NCI-H1436 (cell line): Measurements from ENCODE around the gene MAGI2.

Source experiments
- DNase-seq: peaks from one replicate; lab custom pipeline; 2025; lab: John Stamatoyannopoulos, UW

MAGI2 gene

DNA sequence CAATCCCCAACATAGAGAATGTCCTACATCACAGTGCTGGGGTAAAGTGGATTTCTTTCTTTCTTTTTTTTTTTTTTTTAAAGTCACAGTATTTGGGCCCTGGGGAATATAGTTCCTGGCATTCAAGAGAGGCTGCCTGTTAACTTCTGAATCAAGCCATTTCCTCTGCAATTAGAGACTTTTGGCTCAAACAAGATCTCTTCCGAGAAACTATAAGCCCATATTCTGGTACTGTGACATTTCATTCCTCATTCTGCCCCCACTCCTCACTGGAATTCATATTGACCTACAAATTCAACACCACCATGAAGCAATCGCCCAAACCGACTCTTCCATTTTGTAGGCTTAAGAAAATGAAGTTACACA lies 1467.5 kb downstream of the MAGI2 start:
- no peak for DNase-seq

DNA sequence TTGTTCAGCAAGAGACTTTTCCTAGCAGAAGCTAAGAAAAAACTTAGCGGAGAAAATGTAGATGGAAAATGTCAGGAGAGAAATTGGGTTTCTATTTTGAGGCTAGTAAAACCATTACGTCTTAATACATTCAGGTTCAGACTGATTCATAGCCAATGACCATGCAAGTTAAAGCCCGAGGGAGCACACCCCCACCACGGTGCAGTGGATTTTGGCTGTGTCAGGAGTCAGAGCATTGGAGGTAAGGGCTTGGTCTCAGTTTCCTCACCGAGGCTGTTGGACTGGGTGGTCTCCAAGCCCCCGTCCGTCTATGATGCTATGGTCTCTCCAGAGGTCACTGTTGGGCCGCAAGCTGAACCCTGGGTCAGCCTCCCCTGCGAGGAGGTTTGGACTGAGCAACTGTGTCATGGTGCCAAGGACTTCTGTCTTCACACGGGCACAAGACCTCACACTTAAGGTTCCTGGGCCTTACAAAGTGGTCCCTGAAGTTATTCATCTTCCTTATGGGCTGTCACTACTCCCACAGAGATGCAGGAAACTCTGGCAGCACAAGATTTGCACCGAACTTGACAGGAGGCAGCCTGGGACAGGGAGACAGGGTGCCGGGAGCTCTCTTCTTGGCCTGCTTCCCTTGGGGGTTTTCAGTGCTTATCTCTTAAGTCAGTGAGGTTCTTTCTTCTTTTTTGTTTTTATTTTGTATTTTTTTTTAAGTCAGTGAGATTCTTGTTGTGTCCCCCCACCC lies 1468.1 kb downstream of the MAGI2 start:
- DNase-seq, result no peak

- DNase-seq, result no peak
These were observed 1469.5 kb downstream of the MAGI2 start for GRCh38 chr7:77983973-77984372.

- no peak for DNase-seq
These were observed 1470.4 kb downstream of the MAGI2 start for GRCh38 chr7:77982926-77983550.

GRCh38 chr7:77980087-77980713 lies 1473.3 kb downstream of the MAGI2 start:
- no peak for DNase-seq

DNA sequence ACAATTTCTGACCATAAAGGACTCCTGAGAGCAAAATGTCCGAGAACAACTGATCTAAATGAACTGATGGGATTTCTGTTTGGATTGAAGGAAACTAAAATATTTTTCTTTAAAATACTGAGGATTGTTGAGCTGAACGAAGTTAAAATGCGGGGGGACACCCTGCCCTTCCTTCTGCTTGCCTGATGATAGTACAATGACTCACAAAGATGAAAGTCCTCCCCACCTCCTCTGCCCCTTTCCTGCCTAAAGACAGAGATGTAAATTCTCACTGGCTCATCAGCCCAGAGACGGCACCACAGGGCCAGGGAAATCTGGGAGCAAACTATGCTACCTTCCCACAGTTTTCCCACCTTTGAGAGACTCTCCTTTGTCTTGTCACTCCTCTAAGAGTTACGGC lies 1474.2 kb downstream of the MAGI2 start:
- no peak for DNase-seq

DNA sequence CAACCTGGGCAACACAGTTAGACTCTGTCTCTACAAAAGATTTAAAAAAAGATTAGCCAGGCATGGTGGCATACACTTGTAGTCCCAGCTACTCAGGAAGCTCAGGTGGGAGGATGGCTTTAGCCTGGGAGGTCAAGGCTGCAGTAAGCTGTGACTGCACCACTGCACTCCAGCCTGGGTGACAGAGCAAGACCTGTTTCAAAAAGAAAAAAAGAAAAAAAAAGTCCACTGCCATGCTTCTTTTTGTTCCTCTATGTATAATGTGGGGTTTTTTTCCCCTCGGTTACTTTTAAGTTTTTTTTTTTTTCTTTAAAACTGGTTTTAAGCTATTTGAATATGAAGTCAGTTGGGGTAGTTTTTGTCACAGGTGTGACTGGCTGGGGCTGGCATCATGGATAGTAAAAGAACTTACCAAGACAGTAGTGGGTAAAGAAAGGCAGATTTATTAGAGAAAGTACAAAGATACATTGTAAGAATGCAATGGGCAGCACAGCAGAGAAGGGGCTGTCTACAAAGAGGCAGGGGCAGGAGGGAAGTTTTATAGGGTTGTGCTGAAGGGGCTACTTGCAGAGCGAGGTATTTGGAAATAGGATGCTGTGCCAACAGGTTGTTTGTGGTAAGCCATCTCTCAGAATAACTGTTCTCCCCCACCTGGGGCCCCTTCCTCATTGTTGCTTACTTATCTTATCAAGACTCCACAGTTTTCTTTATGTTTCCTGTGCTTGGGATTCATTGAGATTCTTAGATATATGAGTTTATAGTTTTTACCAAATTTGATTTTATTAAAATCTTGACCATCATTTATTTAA lies 1477.6 kb downstream of the MAGI2 start:
- DNase-seq, result no peak

DNA sequence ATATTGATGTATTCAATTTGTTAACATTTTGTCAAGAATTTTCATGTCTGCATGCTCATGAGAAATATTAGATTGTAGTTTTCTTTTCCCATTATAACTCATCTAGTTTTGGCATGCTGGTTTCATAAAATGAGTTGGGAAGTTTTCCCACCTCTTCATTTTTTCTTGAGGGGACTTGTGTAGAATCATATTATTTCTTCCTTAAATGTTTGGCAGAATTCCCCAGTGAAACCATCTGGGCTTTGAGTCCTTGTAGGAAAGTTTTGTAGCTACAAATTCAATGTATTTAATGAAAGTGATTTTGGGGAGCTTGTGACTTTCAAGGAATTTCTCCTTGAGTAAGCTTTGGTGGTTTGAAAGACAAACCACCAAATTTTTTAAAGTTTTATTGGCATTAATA lies 1481.7 kb downstream of the MAGI2 start:
- no peak for DNase-seq

GRCh38 chr7:77967429-77967828 lies 1486.0 kb downstream of the MAGI2 start:
- DNase-seq, result no peak
